ENCODE data around the gene LIF. TPM values are rescaled to one million over a fixed set of nuclear protein-coding genes. Genes with fewer than 3 reads are reported as not detected.

The LIF gene
- total and polyA plus RNA-seq, 4 donors = 0.08 to 0.10 (median 0.09) TPM; not detected in 1

DNA sequence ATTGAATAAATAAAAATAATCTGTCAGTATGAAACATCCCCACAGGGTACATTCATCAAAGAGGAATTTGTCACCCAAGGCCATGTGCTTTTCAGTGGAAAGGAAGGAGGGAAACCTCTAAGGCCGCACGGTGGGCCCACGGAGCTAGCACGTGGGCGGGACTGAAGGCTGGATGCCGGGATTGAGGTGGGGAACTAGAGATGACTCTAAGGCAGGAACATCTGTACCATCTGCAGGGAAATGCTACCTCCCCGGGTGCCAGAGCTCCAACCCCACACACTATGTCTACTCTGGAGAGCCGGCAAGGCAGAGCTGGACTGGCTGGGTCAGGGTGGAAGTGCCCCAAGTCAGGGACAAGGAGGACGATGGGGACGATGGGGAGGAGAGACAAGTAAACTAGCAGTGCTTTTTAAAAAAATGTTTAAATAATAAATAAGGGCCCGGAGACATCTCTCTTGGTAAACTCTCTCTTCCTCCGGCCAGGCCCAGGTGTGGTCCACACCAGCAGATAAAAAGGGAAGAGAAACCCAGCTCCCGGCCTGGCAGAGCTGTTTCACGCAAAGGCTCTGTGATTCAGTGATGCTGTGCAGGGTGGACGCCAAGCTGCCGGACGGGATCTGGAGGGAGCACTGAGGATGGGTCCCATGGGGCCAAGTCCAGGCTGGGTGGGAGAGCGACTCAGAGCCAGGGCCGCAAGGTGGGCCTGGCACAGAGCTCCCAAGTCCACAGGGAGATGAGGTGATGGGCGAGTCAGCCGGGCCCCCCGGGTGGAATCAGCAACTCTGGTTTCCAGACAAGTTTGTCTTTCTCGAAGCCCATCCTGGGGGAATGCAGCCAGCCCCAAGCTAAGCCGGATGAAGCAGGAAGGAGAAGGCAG lies 5.8 kb downstream of the LIF start:
- Histone ChIP-seq H3K27me3 (ENCODE audit: control insufficient read depth in 4 of 4, insufficient read depth in 4 of 4, low read length in 3 of 4) (peaks cover 0 to 1% (median 0%) of the 10 kb centered on the region in 4 donors), H3K27ac (ENCODE audit: low read depth in 1 of 2, low read length in 2 of 2) (no peak overlapping the region), H3K9ac (ENCODE audit: low read depth in 1 of 2, low read length in 2 of 2) (no peak overlapping the region), H3K36me3 (ENCODE audit: control insufficient read depth in 4 of 4, insufficient read depth in 3 of 4, low read depth in 1 of 4, low read length in 3 of 4) (no peaks in the 10 kb centered on the region), H3K4me3 (ENCODE audit: low read depth in 1 of 3, low read length in 3 of 3) (no peak overlapping the region), H3K9me3 (ENCODE audit: control insufficient read depth in 4 of 4, low read length in 3 of 4) (no peaks in the 10 kb centered on the region), H3K4me1 (ENCODE audit: control insufficient read depth in 4 of 4, insufficient read depth in 4 of 4, low read length in 3 of 4) (peaks cover 0 to 4% (median 2%) of the 10 kb centered on the region in 4 donors)
- WGBS = 91% methylated on average over 24 of the region's 24 CpGs
- DNase-seq (ENCODE audit: low spot score) = no peak
- TF ChIP-seq, protein P1, sequence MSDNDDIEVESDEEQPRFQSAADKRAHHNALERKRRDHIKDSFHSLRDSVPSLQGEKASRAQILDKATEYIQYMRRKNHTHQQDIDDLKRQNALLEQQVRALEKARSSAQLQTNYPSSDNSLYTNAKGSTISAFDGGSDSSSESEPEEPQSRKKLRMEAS (IDR thresholded peaks at IDR 0.05) = no peak
- TF ChIP-seq SP1 (IDR thresholded peaks at IDR 0.05) = no peak
- TF ChIP-seq GABPA (IDR thresholded peaks at IDR 0.05 in 1 of 2, conservative IDR thresholded peaks at IDR 0.05 in 1 of 2) = no peak
- no peak for TF ChIP-seq NR2F2 (IDR thresholded peaks at IDR 0.05)
- TF ChIP-seq EGR1 (IDR thresholded peaks at IDR 0.05; ENCODE audit: low read depth in 2 of 2) = no peak
- TF ChIP-seq, protein P2, sequence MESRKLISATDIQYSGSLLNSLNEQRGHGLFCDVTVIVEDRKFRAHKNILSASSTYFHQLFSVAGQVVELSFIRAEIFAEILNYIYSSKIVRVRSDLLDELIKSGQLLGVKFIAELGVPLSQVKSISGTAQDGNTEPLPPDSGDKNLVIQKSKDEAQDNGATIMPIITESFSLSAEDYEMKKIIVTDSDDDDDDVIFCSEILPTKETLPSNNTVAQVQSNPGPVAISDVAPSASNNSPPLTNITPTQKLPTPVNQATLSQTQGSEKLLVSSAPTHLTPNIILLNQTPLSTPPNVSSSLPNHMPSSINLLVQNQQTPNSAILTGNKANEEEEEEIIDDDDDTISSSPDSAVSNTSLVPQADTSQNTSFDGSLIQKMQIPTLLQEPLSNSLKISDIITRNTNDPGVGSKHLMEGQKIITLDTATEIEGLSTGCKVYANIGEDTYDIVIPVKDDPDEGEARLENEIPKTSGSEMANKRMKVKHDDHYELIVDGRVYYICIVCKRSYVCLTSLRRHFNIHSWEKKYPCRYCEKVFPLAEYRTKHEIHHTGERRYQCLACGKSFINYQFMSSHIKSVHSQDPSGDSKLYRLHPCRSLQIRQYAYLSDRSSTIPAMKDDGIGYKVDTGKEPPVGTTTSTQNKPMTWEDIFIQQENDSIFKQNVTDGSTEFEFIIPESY (IDR thresholded peaks at IDR 0.05) = no peak
- no peak for TF ChIP-seq YY1 (IDR thresholded peaks at IDR 0.05)
- TF ChIP-seq HNF4G (IDR thresholded peaks at IDR 0.05) = no peak
- no peak for TF ChIP-seq JUND (IDR thresholded peaks at IDR 0.05)
- no peak for TF ChIP-seq FOXA2 (IDR thresholded peaks at IDR 0.05)
- TF ChIP-seq TAF1 (conservative IDR thresholded peaks at IDR 0.05) = no peak
- TF ChIP-seq REST (IDR thresholded peaks at IDR 0.05) = no peak
- no peak for TF ChIP-seq HNF4A (conservative IDR thresholded peaks at IDR 0.05)
- TF ChIP-seq FOXA1 (IDR thresholded peaks at IDR 0.05) = no peak
- no peak for TF ChIP-seq RAD21 (IDR thresholded peaks at IDR 0.05)
- TF ChIP-seq RXRA (IDR thresholded peaks at IDR 0.05) = no peak
- TF ChIP-seq, protein P3, sequence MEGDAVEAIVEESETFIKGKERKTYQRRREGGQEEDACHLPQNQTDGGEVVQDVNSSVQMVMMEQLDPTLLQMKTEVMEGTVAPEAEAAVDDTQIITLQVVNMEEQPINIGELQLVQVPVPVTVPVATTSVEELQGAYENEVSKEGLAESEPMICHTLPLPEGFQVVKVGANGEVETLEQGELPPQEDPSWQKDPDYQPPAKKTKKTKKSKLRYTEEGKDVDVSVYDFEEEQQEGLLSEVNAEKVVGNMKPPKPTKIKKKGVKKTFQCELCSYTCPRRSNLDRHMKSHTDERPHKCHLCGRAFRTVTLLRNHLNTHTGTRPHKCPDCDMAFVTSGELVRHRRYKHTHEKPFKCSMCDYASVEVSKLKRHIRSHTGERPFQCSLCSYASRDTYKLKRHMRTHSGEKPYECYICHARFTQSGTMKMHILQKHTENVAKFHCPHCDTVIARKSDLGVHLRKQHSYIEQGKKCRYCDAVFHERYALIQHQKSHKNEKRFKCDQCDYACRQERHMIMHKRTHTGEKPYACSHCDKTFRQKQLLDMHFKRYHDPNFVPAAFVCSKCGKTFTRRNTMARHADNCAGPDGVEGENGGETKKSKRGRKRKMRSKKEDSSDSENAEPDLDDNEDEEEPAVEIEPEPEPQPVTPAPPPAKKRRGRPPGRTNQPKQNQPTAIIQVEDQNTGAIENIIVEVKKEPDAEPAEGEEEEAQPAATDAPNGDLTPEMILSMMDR (IDR thresholded peaks at IDR 0.05; ENCODE audit: low read depth, low read length, missing input control) = no peak
- TF ChIP-seq ATF3 (IDR thresholded peaks at IDR 0.05) = no peak

Measured in liver (tissue), 9 donors.